Natural killer cell treated with Interleukin-12 subunit alpha and Interleukin-12 subunit beta and Interleukin-15 and Interleukin-18, amount 100 ng/mL, for 72 hours (primary cell): ENCODE measurements around the gene NUP205. TPM values are rescaled to one million over a fixed set of nuclear protein-coding genes. Genes with fewer than 3 reads are reported as not detected.
A peak's percentile ranks its signal among the peaks of the same experiment; 100 is the strongest.
"Not testable (repeated sequence)": the region's sequence is repeated elsewhere in the genome, so short reads cannot be mapped to it uniquely, and the experiment has no call there.

Experiments
- ATAC-seq, 2 donors: fragments of 150-1000 bp; cut with Tn5 transposase in 1 of 2; sonication (Bioruptor Pico), chemical (Tn5 transposase) in 1 of 2; 2 replicates each; pipeline ENCODE4 v1.10.0; 2021
- DNase-seq: peaks from one replicate; pipeline ENCODE4 v3.0.0; 2022; ENCODE audit warnings: low spot score
- H3K27ac Mint-ChIP-seq, 2 donors: 1 replicate in 1 of 2; 2 replicates in 1 of 2; pipeline ENCODE4 v1.8.0; 2022; ENCODE audit warnings: mixed read lengths in 2 of 2, mild to moderate bottlenecking in 1 of 2, moderate library complexity in 1 of 2
- H3K27me3 Mint-ChIP-seq, 2 donors: 1 replicate in 1 of 2; 2 replicates in 1 of 2; pipeline ENCODE4 v1.8.0; 2022; ENCODE audit warnings: mixed read lengths in 2 of 2
- H3K36me3 Mint-ChIP-seq: one replicate; pipeline ENCODE4 v1.8.0; 2022; ENCODE audit warnings: mixed read lengths
- H3K4me1 Mint-ChIP-seq, 2 donors: 1 replicate in 1 of 2; 2 replicates in 1 of 2; pipeline ENCODE4 v1.8.0; 2022; ENCODE audit warnings: low read depth in 2 of 2, mixed read lengths in 2 of 2, mild to moderate bottlenecking in 1 of 2
- H3K4me3 Mint-ChIP-seq: one replicate; pipeline ENCODE4 v1.8.0; 2022; ENCODE audit warnings: mixed read lengths
- H3K9me3 Mint-ChIP-seq: 2 replicates; pipeline ENCODE4 v1.8.0; 2022; ENCODE audit warnings: mixed read lengths
- total RNA-seq, 2 donors: library from RNA; stranded (reverse); gene quantifications; one replicate each; pipeline ENCODE4 v1.2.3, GENCODE V29; 2022

NUP205 gene
- total RNA-seq, 2 donors from 2014 or later, result 83.5 to 122 TPM

- ATAC-seq (no peak), DNase-seq (no peak)
- H3K4me1 Mint-ChIP-seq, result no peaks in the 10 kb centered on the region
- peaks cover 26% of the 10 kb centered on the region for H3K36me3 Mint-ChIP-seq
- no peak overlapping the region for H3K27ac Mint-ChIP-seq
- H3K27me3 Mint-ChIP-seq, result no peaks in the 10 kb centered on the region
- H3K9me3 Mint-ChIP-seq, result no peaks in the 10 kb centered on the region
- H3K4me3 Mint-ChIP-seq, result no peak overlapping the region
Observed at GRCh38 chr7:135617781-135618180, 60.1 kb downstream of the NUP205 start.

DNA sequence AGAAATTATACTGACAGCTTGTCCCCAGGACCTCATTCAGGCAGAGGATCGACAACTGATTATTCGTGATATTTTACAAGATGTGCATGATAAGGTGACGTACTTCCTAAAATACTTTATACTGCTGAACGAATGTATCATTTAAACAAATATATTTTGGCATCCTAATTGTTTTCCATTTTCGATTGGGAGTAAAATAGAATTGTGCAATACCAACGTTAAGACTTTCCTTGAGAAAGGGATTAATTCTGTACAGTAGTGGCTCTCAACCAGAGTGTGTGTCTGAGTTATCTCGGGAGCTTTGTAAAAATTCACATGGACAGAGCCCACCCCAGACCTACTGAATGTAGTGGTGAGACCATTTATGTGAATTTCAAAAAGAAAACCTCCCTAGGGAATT, 60.8 kb downstream of the NUP205 start:
- Mint-ChIP-seq H3K4me1 (no peaks in the 10 kb centered on the region), H3K4me3 (no peak overlapping the region), H3K27ac (no peak overlapping the region), H3K9me3 (no peaks in the 10 kb centered on the region), H3K27me3 (no peaks in the 10 kb centered on the region), H3K36me3 (peaks cover 26% of the 10 kb centered on the region)
- DNase-seq (no peak), ATAC-seq (no peak)

DNA sequence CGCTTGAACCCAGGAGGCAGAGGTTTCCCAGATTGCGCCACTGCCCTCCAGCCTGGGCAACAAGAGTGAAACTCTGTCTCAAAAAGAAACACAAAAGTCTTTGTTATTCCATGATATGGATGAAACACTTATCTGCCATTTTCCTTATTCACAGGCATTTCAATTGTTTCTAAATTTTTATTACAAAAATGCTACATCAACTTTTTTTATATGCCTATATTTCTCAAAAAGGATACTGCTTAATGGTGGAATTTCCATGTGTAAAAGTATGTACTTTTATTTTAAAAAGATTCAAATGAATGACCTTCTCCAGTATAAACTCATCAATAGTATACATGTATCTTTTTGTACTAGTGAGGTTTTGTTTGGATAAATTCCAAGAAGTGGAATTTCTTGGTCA, 62.7 kb downstream of the NUP205 start:
- peaks cover 34% of the 10 kb centered on the region for H3K36me3 Mint-ChIP-seq
- no peaks in the 10 kb centered on the region for H3K9me3 Mint-ChIP-seq
- H3K27ac Mint-ChIP-seq, result no peak overlapping the region

GRCh38 chr7:135620980-135621850, 63.5 kb downstream of the NUP205 start:
- ATAC-seq (no peak), DNase-seq (no peak)
- no peaks in the 10 kb centered on the region for H3K27me3 Mint-ChIP-seq
- H3K4me3 Mint-ChIP-seq, result no peak overlapping the region
- H3K36me3 Mint-ChIP-seq, result peaks cover 34% of the 10 kb centered on the region
- no peaks in the 10 kb centered on the region for H3K4me1 Mint-ChIP-seq
- H3K27ac Mint-ChIP-seq, result no peak overlapping the region
- no peaks in the 10 kb centered on the region for H3K9me3 Mint-ChIP-seq

More for the DNA sequence above, 62.7 kb downstream of the NUP205 start:
- Mint-ChIP-seq H3K4me3 (no peak overlapping the region), H3K27me3 (no peaks in the 10 kb centered on the region), H3K4me1 (no peaks in the 10 kb centered on the region)
- DNase-seq (no peak), ATAC-seq (no peak)

GRCh38 chr7:135634191-135634878, 76.6 kb downstream of the NUP205 start:
- H3K9me3 Mint-ChIP-seq, result no peaks in the 10 kb centered on the region
- no peak for ATAC-seq
- H3K4me3 Mint-ChIP-seq, result no peak overlapping the region
- no peaks in the 10 kb centered on the region for H3K27me3 Mint-ChIP-seq
- no peaks in the 10 kb centered on the region for H3K4me1 Mint-ChIP-seq
- no peak for DNase-seq
- peaks cover 29% of the 10 kb centered on the region for H3K36me3 Mint-ChIP-seq
- H3K27ac Mint-ChIP-seq, result no peak overlapping the region

DNA sequence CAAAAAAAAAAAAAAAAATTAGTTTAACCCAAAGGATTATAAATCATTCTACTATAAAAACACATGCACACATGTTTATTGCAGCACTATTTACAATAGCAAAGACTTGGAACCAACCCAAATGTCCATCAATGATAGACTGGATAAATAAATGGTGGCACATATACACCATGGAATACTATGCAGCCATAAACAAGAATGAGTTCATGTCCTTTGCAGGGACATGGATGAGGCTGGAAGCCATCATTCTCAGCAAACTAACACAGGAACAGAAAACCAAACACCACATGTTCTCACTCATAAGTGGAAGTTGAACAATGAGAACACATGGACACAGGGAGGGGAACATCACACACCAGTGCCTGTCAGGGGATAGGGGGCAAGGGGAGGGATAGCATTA, 82.0 kb downstream of the NUP205 start:
- H3K4me3 Mint-ChIP-seq, H3K27ac Mint-ChIP-seq, DNase-seq, H3K27me3 Mint-ChIP-seq, H3K9me3 Mint-ChIP-seq, ATAC-seq, H3K4me1 Mint-ChIP-seq: not testable (repeated sequence)
- H3K36me3 Mint-ChIP-seq, result peaks cover 19% of the 10 kb centered on the region

GRCh38 chr7:135644154-135644553, 86.4 kb downstream of the NUP205 start:
- Mint-ChIP-seq H3K9me3 (no peaks in the 10 kb centered on the region), H3K27me3 (no peaks in the 10 kb centered on the region), H3K4me3 (no peak overlapping the region), H3K27ac (no peak overlapping the region), H3K4me1 (peaks cover 0 to 3% of the 10 kb centered on the region in 2 donors), H3K36me3 (peaks cover 14% of the 10 kb centered on the region)
- ATAC-seq, result no peak
- no peak for DNase-seq

- DNase-seq (no peak), ATAC-seq (no peak)
- no peak overlapping the region for H3K4me3 Mint-ChIP-seq
- peaks cover 0 to 3% of the 10 kb centered on the region in 2 donors for H3K4me1 Mint-ChIP-seq
- H3K36me3 Mint-ChIP-seq, result peaks cover 14% of the 10 kb centered on the region
- no peak overlapping the region for H3K27ac Mint-ChIP-seq
- no peaks in the 10 kb centered on the region for H3K9me3 Mint-ChIP-seq
- H3K27me3 Mint-ChIP-seq, result no peaks in the 10 kb centered on the region
Observed at GRCh38 chr7:135644729-135645128, 87.0 kb downstream of the NUP205 start.

DNA sequence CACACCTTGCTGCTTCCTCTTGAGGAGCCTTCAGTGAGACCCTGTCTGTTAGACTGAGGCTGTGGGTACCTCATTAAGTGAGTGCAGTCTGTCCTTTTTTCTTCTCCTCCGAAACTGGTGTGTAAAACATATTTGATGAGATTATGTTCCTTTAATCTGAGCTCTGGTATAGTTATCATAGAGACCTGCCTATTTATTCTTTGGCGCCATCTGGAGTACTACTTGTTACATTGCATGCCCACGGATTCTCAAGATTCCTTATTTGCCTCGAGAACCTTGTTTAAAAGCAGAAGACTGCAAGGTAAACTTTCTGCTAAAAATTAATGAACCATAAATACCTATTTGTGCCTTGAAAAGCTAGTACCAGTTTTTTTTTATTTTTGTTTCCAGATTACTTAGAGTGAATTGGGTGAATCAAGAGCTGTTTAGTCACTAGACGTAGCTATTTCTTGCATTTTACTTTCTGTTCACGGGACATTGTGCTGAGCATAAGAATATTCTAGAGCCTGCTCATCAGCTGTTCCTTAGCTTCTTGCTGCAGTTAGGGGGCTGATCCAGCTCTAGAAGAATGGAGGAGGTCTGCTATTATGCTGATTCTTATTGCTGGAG, 87.7 kb downstream of the NUP205 start:
- no peaks in the 10 kb centered on the region for H3K27me3 Mint-ChIP-seq
- H3K27ac Mint-ChIP-seq, result no peak overlapping the region
- H3K4me1 Mint-ChIP-seq, result peaks cover 0 to 3% of the 10 kb centered on the region in 2 donors
- H3K4me3 Mint-ChIP-seq, result no peak overlapping the region
- ATAC-seq (no peak), DNase-seq (no peak)
- H3K36me3 Mint-ChIP-seq, result peaks cover 14% of the 10 kb centered on the region
- H3K9me3 Mint-ChIP-seq, result no peaks in the 10 kb centered on the region

DNA sequence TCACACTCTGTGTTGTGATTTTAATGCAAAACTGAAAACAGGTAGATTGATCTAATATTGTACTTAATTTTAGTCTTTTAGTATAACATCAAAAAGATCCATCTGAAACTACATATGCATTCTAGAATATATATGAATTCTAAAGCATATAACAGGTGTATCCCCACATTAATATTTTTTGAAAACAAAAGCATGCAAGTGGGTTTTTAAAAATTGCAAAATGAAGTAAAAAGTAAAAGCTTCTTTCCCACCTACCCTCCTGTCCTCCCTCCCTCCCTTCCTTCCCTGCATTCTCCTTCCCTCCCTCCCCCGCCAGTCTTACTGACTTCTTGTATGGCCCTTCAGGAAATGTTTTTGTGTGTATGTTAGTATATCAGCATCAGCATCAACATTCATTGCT, 90.0 kb downstream of the NUP205 start:
- Mint-ChIP-seq H3K9me3 (no peaks in the 10 kb centered on the region), H3K36me3 (peaks cover 14% of the 10 kb centered on the region)
- no peak for DNase-seq

DNA sequence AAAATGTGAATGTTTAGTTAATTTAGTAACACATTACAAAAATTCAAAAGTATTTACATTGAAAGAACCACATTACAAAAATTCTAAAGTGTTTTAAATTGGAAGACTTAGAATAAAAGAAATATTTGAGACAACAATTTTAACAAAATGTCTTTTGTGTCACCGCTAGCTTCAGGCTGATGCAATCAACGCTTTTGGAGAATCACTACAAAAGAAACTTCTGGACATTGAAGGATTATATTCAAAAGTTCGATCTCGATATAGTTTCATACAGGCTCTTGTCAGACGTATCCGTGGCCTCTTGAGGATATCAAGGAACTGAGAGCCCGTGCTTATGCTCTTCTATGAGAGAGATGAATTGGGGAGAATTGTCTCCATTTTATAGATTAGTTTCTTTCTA, 90.5 kb downstream of the NUP205 start:
- H3K4me1 Mint-ChIP-seq, result peaks cover 0 to 3% of the 10 kb centered on the region in 2 donors

More for the DNA sequence above, 90.0 kb downstream of the NUP205 start:
- Mint-ChIP-seq H3K27me3 (no peaks in the 10 kb centered on the region), H3K27ac (no peak overlapping the region), H3K4me3 (no peak overlapping the region), H3K4me1 (peaks cover 0 to 3% of the 10 kb centered on the region in 2 donors)
- ATAC-seq, result no peak

GRCh38 chr7:135650831-135651573, 93.3 kb downstream of the NUP205 start:
- peaks cover 7% of the 10 kb centered on the region for H3K36me3 Mint-ChIP-seq
- no peak overlapping the region for H3K4me3 Mint-ChIP-seq
- DNase-seq (no peak), ATAC-seq (peak in 1 of 2 donors; percentile 62)
- peak overlapping the region in 1 of 2 donors; percentile 36 for H3K27ac Mint-ChIP-seq
- H3K4me1 Mint-ChIP-seq, result no peaks in the 10 kb centered on the region
- H3K9me3 Mint-ChIP-seq, result no peaks in the 10 kb centered on the region
- no peaks in the 10 kb centered on the region for H3K27me3 Mint-ChIP-seq

More for the DNA sequence above, 90.5 kb downstream of the NUP205 start:
- ATAC-seq, result no peak
- Mint-ChIP-seq H3K9me3 (no peaks in the 10 kb centered on the region), H3K27ac (no peak overlapping the region), H3K4me3 (no peak overlapping the region), H3K27me3 (no peaks in the 10 kb centered on the region), H3K36me3 (peaks cover 14% of the 10 kb centered on the region)
- DNase-seq, result no peak

- no peak overlapping the region for H3K4me3 Mint-ChIP-seq
- no peak for DNase-seq
- no peak overlapping the region for H3K27ac Mint-ChIP-seq
- no peaks in the 10 kb centered on the region for H3K36me3 Mint-ChIP-seq
- no peaks in the 10 kb centered on the region for H3K27me3 Mint-ChIP-seq
- ATAC-seq, result no peak
- H3K4me1 Mint-ChIP-seq, result no peaks in the 10 kb centered on the region
- H3K9me3 Mint-ChIP-seq, result no peaks in the 10 kb centered on the region
Observed at GRCh38 chr7:135653340-135654080, 95.8 kb downstream of the NUP205 start.
